T-cell (primary cell): ENCODE results near the gene FBXO42. TPM values are rescaled to one million over a fixed set of nuclear protein-coding genes. Genes with fewer than 3 reads are reported as not detected.

Experiments used
- ATAC-seq, 4 experiments: fragments of 200-7000 bp in 3 of 4; fragments of 150-1000 bp in 1 of 4; cut with Tn5 transposase; replicated peaks in 1 of 4; 1 replicate in 3 of 4; 2 replicates in 1 of 4; pipeline ENCODE4 v1.10.0; 2021; ENCODE audit warnings: moderate library complexity in 3 of 4, mild to moderate bottlenecking in 2 of 4, moderate number of reproducible peaks in 1 of 4
- CTCF ChIA-PET, 2 donors: fragments of 300-600 bp; sonication (Branson Sonifier 250); formaldehyde crosslinking; loops; one replicate each; lab custom pipeline; 2022; ENCODE audit warnings: antibody characterized with exemption in 2 of 2; lab: Charles Lee
- POLR2A ChIA-PET, 2 donors: fragments of 300-600 bp; sonication (Branson Sonifier 250); formaldehyde crosslinking; loops; one replicate each; lab custom pipeline; 2022; ENCODE audit warnings: antibody characterized with exemption in 2 of 2; lab: Charles Lee
- DNase-seq, 35 experiments: peaks; one replicate each; pipeline versions ENCODE4 v3.0.0 to v3.0.0-alpha.2; 2013 to 2023
- H3K27ac ChIP-seq: one replicate; pipeline ENCODE4 v1.5.1; 2013; ENCODE audit warnings: low read length
- H3K27me3 ChIP-seq, 2 experiments: replicated peaks in 1 of 2; 1 replicate in 1 of 2; 2 replicates in 1 of 2; pipeline versions ENCODE4 v1.6.1 to v1.7.0; 2013; ENCODE audit warnings: low read length in 1 of 2, mixed read lengths in 1 of 2; ENCODE audit not compliant: control insufficient read depth in 2 of 2, insufficient read depth in 2 of 2; ENCODE audit errors: extremely low read depth in 1 of 2
- H3K36me3 ChIP-seq, 2 donors: 1 replicate in 1 of 2; 2 replicates in 1 of 2; pipeline versions ENCODE4 v1.6.1 to v1.7.0; 2013; ENCODE audit warnings: low read length in 1 of 2; ENCODE audit not compliant: control insufficient read depth in 2 of 2, insufficient read depth in 1 of 2; ENCODE audit errors: extremely low read depth in 1 of 2
- H3K4me1 ChIP-seq, 2 experiments: 1 replicate in 1 of 2; 2 replicates in 1 of 2; pipeline versions ENCODE4 v1.6.1 to v1.7.0; 2013; ENCODE audit warnings: low read length in 2 of 2, mixed read lengths in 1 of 2; ENCODE audit not compliant: insufficient read depth in 2 of 2, control insufficient read depth in 1 of 2; ENCODE audit errors: extremely low read depth in 1 of 2
- H3K4me3 ChIP-seq, 2 donors: 1 replicate in 1 of 2; 2 replicates in 1 of 2; pipeline versions ENCODE4 v1.5.1 to v1.7.0; 2013; ENCODE audit warnings: mild to moderate bottlenecking in 2 of 2, low read length in 1 of 2, moderate library complexity in 1 of 2; ENCODE audit not compliant: control insufficient read depth in 1 of 2; ENCODE audit errors: extremely low read depth in 1 of 2
- H3K9me3 ChIP-seq: 2 replicates; pipeline ENCODE4 v1.7.0; 2013
- H3K27ac Mint-ChIP-seq, 2 donors: one replicate each; pipeline ENCODE4 v1.8.0; 2020 to 2021; ENCODE audit warnings: mild to moderate bottlenecking in 2 of 2, mixed read lengths in 2 of 2
- H3K27me3 Mint-ChIP-seq, 2 donors: one replicate each; pipeline ENCODE4 v1.8.0; 2021 to 2022; ENCODE audit warnings: mixed read lengths in 2 of 2
- H3K36me3 Mint-ChIP-seq: one replicate; pipeline ENCODE4 v1.8.0; 2021; ENCODE audit warnings: mixed read lengths
- H3K4me1 Mint-ChIP-seq, 3 donors: one replicate each; pipeline ENCODE4 v1.8.0; 2020 to 2022; ENCODE audit warnings: mixed read lengths in 3 of 3, mild to moderate bottlenecking in 1 of 3
- H3K4me3 Mint-ChIP-seq, 3 donors: one replicate each; pipeline ENCODE4 v1.8.0; 2020 to 2022; ENCODE audit warnings: mild to moderate bottlenecking in 3 of 3, mixed read lengths in 3 of 3, moderate library complexity in 3 of 3
- H3K9me3 Mint-ChIP-seq, 3 donors: one replicate each; pipeline ENCODE4 v1.8.0; 2020 to 2022; ENCODE audit warnings: mixed read lengths in 3 of 3
- WGBS: methylation state at CpG from one replicate; pipeline ENCODE4 v1.1.5; 2013; ENCODE audit warnings: missing lambda C conversion rate; ENCODE audit not compliant: insufficient coverage; 5-methylcytosine and 5-hydroxymethylcytosine counted together
- total RNA-seq, 35 experiments: library from RNA in 6 of 35; stranded (reverse) in 6 of 35; fragments of 120-200 nt in 1 of 35; gene quantifications; one replicate each; pipeline versions ENCODE4 v1.2.1 to v1.2.4 and lab custom pipeline; 2013 to 2026

Gene FBXO42
- total RNA-seq, result 10 to 100 TPM; 20.6 to 23.4 (median 22.5) TPM
- total RNA-seq (2013), result 21.1 TPM
- 24.8 to 70.4 (median 55.3) reads per million in 29 experiments for total RNA-seq (lab: John Stamatoyannopoulos, UW)

DNA sequence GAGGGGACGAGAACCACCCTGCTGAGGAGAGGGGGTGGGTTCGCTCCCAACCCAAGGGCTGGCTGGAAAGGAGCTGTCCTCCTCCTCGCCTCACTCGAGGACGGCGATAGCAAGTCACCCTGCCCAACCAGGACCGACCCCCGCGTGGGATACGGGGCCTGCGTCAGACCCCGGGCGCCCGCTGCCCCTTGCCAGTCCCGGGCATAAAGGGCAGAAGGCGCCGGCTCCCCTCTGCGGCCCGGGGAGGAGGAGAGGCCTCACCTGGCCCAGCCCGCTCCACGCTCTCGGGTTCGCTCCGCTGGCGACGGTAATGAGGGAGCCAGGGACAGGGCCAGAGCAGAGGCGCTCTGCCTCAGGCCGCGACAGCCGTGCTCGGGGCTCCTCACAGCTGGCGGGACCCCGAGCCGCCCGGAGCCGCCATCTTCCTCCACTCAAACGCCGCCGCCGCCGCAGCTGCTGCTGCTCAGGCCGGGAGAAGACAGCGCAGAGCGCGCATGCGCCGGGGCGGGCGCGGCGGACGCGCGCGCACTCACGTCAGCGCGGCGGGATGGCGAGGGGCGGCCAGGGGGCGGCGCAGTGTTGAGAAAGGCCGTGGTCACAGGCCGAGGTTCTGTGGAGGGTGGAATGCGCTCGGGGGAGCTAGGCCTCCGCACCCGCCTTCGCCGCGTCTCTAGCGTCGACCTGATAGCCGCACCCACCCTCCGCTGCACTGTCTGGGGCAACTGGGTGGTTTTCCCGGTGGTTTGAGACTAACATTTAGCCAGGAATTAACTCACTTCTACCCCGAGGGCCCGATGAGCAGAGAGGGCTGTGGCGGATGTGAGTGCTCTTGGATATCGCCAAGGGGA lies at the start of gene FBXO42:
FBXO42 (minus strand) TSS at position 487 of the 848 bp plus-strand sequence. CDS start 37,062 bp downstream, outside the sequence.
- Mint-ChIP-seq H3K27me3 (no peaks in the 10 kb centered on the region), H3K36me3 (no peaks in the 10 kb centered on the region), H3K4me1 (peaks cover 31 to 44% (median 36%) of the 10 kb centered on the region in 3 donors), H3K27ac (peak within 1 kb of the TSS; percentile 88 to 91), H3K9me3 (no peaks in the 10 kb centered on the region), H3K4me3 (peak within 1 kb of the TSS; percentile 89 to 94 (median 94))
- ChIA-PET CTCF (interaction anchor here (0.5 to 3.7 kb wide), 7 partner anchors 11 to 561 kb away, joined by 3 to 25 read pairs (median 3); no protein-coding TSS in a partner anchor), POLR2A (interaction anchor here in 1 of 2 donors (0.5 to 0.6 kb wide), 2 partner anchors 8 to 10 kb away, joined by 3 to 7 read pairs; no protein-coding TSS in a partner anchor)
- H3K27ac ChIP-seq, result peak within 1 kb of the TSS; percentile 93
- H3K9me3 ChIP-seq, result no peaks in the 10 kb centered on the region
- H3K36me3 ChIP-seq, result no peaks in the 10 kb centered on the region
- H3K4me1 ChIP-seq, result peaks cover 11 to 28% of the 10 kb centered on the region in 2 experiments
- H3K4me3 ChIP-seq, result peak within 1 kb of the TSS; percentile 79 to 96
- H3K27me3 ChIP-seq, result no peaks in the 10 kb centered on the region
- WGBS, result under 1% methylated on average over 66 of the region's 81 CpGs
- ATAC-seq (peak; percentile 92 to 96 (median 94)), DNase-seq (peak; percentile 80 to 97 (median 89))

GRCh38 chr1:16398371-16398953 lies 46.2 kb upstream of the FBXO42 start:
- Histone ChIP-seq H3K36me3 (peaks cover 10 to 51% of the 10 kb centered on the region in 2 donors), H3K9me3 (no peaks in the 10 kb centered on the region), H3K4me1 (peaks cover 0 to under 1% of the 10 kb centered on the region in 2 experiments), H3K27me3 (no peaks in the 10 kb centered on the region), H3K27ac (no peak overlapping the region), H3K4me3 (no peak overlapping the region)
- Mint-ChIP-seq H3K4me3 (no peak overlapping the region), H3K4me1 (peaks cover 2 to 6% (median 5%) of the 10 kb centered on the region in 3 donors), H3K36me3 (peaks cover 15% of the 10 kb centered on the region), H3K9me3 (no peaks in the 10 kb centered on the region), H3K27me3 (no peaks in the 10 kb centered on the region), H3K27ac (peak overlapping the region in 1 of 2 donors; percentile 28)
- WGBS, result 96% methylated on average over 4 of the region's 5 CpGs
- DNase-seq (no peak), ATAC-seq (no peak)
- ChIA-PET POLR2A (no interaction called here), CTCF (no interaction called here)

DNA sequence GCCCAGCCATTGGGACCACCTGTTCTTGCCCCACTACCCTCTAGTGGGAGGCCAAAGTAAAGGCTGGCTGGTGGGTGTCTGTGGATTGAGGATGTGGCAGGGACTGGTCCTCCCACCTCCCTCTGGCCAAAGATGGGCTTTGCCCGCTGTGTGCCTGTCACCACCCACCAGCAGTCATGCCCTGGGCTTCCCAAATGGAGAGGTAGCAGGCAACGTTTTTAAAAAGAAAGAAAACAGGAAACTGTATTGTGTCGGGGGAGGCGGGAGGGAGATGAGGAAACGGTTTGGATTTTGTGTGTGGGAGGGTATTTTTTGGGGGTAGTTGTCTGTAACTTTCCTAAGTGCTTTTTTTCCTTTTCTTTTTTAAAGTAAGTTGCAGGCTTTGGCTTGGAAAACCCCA lies 44.8 kb upstream of the FBXO42 start:
- Histone ChIP-seq H3K4me1 (peaks cover 0 to 14% of the 10 kb centered on the region in 2 experiments), H3K36me3 (peaks cover 15 to 64% of the 10 kb centered on the region in 2 donors), H3K9me3 (no peaks in the 10 kb centered on the region), H3K27ac (no peak overlapping the region), H3K27me3 (no peaks in the 10 kb centered on the region), H3K4me3 (no peak overlapping the region)
- Mint-ChIP-seq H3K4me3 (no peak overlapping the region), H3K36me3 (peaks cover 28% of the 10 kb centered on the region), H3K9me3 (no peaks in the 10 kb centered on the region), H3K27ac (no peak overlapping the region), H3K27me3 (no peaks in the 10 kb centered on the region), H3K4me1 (peaks cover 11 to 19% (median 18%) of the 10 kb centered on the region in 3 donors)
- CTCF ChIA-PET, result no interaction called here
- POLR2A ChIA-PET, result no interaction called here
- WGBS, result 67% methylated on average over 3 of the region's 5 CpGs
- ATAC-seq (no peak), DNase-seq (no peak)

DNA sequence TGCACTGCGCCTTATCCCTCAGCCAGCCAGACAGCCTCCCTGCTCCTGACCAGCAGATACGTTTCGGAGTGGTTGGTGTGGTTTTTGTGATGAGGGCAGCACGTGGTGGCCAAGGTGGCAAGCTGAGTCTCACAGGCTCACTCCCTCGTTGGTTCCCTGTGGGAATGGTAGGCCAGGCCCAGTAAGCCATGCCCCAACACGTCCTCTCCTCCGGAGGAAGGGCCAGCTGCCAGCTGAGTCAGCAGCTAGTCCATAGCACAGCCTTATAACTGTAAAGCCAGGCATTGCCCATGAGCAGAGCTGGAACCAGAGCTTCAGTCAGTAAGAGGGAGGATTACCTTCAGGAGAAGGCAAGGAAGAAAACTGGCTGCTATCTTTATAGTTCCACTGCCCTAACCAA lies 44.3 kb upstream of the FBXO42 start:
- ChIA-PET POLR2A (no interaction called here), CTCF (no interaction called here)
- Histone ChIP-seq H3K27ac (no peak overlapping the region), H3K4me1 (peaks cover 0 to 20% of the 10 kb centered on the region in 2 experiments), H3K27me3 (no peaks in the 10 kb centered on the region), H3K4me3 (no peak overlapping the region), H3K36me3 (peaks cover 15 to 64% of the 10 kb centered on the region in 2 donors), H3K9me3 (no peaks in the 10 kb centered on the region)
- no peak overlapping the region for H3K4me3 Mint-ChIP-seq
- no peaks in the 10 kb centered on the region for H3K27me3 Mint-ChIP-seq
- 88% methylated on average over 5 of the region's 7 CpGs for WGBS
- H3K9me3 Mint-ChIP-seq, result no peaks in the 10 kb centered on the region
- H3K36me3 Mint-ChIP-seq, result peaks cover 29% of the 10 kb centered on the region
- DNase-seq, result no peak
- H3K4me1 Mint-ChIP-seq, result peaks cover 16 to 22% (median 21%) of the 10 kb centered on the region in 3 donors
- ATAC-seq, result no peak
- no peak overlapping the region for H3K27ac Mint-ChIP-seq

GRCh38 chr1:16394977-16395376 lies 42.7 kb upstream of the FBXO42 start:
- POLR2A ChIA-PET, result no interaction called here
- Mint-ChIP-seq H3K27me3 (no peaks in the 10 kb centered on the region), H3K36me3 (peaks cover 29% of the 10 kb centered on the region)

More at GRCh38 chr1:16394977-16395376, 42.7 kb upstream of the FBXO42 start:
- ATAC-seq (no peak), DNase-seq (no peak)
- Histone ChIP-seq H3K4me3 (no peak overlapping the region), H3K9me3 (no peaks in the 10 kb centered on the region), H3K4me1 (peaks cover 0 to 35% of the 10 kb centered on the region in 2 experiments), H3K27ac (no peak overlapping the region), H3K27me3 (no peaks in the 10 kb centered on the region), H3K36me3 (peaks cover 15 to 64% of the 10 kb centered on the region in 2 donors)
- Mint-ChIP-seq H3K9me3 (no peaks in the 10 kb centered on the region), H3K4me3 (no peak overlapping the region), H3K4me1 (peaks cover 32 to 38% (median 37%) of the 10 kb centered on the region in 3 donors), H3K27ac (no peak overlapping the region)
- CTCF ChIA-PET, result no interaction called here
- WGBS, result 97% methylated on average over 10 of the region's 13 CpGs
